OCI-LY7 (cell line): Measurements from ENCODE around the gene TAOK3. TPM values are rescaled to one million over a fixed set of nuclear protein-coding genes. Genes with fewer than 3 reads are reported as not detected.
A peak's percentile ranks its signal among the peaks of the same experiment; 100 is the strongest.

Experiments used
- BruUV-seq: library from RNA; stranded (reverse); fragments of 400-500 nt; replicated peaks from 2 replicates; lab custom pipeline; 2021; lab: Mats Ljungman, UMichigan
- CTCF ChIA-PET: fragments of 300-600 bp; sonication (Branson Sonifier 250); formaldehyde crosslinking; loops from one replicate; lab custom pipeline; 2022; ENCODE audit warnings: antibody characterized with exemption; ENCODE audit not compliant: unreplicated experiment; lab: Charles Lee
- POLR2A ChIA-PET: fragments of 300-600 bp; sonication (Branson Sonifier 250); formaldehyde crosslinking; loops from one replicate; lab custom pipeline; 2022; ENCODE audit warnings: antibody characterized with exemption; lab: Charles Lee
- DNase-seq: peaks from one replicate; pipeline ENCODE4 v3.0.0-alpha.2; 2015; ENCODE audit warnings: low spot score
- H2AFZ ChIP-seq: fragments of 200-600 bp; sonication (generic), shearing (Covaris generic); 2 replicates; pipeline ENCODE4 v1.6.1; 2014; ENCODE audit warnings: mild to moderate bottlenecking, antibody characterized with exemption, low read length, moderate library complexity
- H3K27ac ChIP-seq: fragments of 200-600 bp; sonication (generic); 2 replicates; pipeline ENCODE4 v1.5.1; 2014; ENCODE audit warnings: mixed run types, low read depth, mild to moderate bottlenecking, moderate library complexity, low read length, inconsistent platforms; ENCODE audit not compliant: poor library complexity, severe bottlenecking
- H3K36me3 ChIP-seq: fragments of 200-600 bp; sonication (generic); 2 replicates; pipeline ENCODE4 v1.6.1; 2014; ENCODE audit warnings: mild to moderate bottlenecking, antibody characterized with exemption, low read length, moderate library complexity, mixed read lengths; ENCODE audit not compliant: insufficient read depth
- H3K4me1 ChIP-seq: fragments of 200-600 bp; sonication (generic); 2 replicates; pipeline ENCODE4 v1.5.1; 2014; ENCODE audit warnings: mild to moderate bottlenecking, low read length; ENCODE audit not compliant: insufficient read depth, poor library complexity, severe bottlenecking
- H3K4me2 ChIP-seq: fragments of 200-600 bp; sonication (generic); 2 replicates; pipeline ENCODE4 v1.6.1; 2014; ENCODE audit warnings: mild to moderate bottlenecking, low read length
- H3K4me3 ChIP-seq: fragments of 200-600 bp; sonication (generic); 2 replicates; pipeline ENCODE4 v1.5.1; 2014; ENCODE audit warnings: mild to moderate bottlenecking, low read depth, low read length; ENCODE audit not compliant: poor library complexity, severe bottlenecking
- H3K79me2 ChIP-seq: fragments of 200-600 bp; sonication (generic); 2 replicates; pipeline ENCODE4 v1.6.1; 2016; ENCODE audit warnings: low read depth, mild to moderate bottlenecking, low read length, moderate library complexity, mixed read lengths; ENCODE audit not compliant: insufficient read depth
- H3K9me2 ChIP-seq: fragments of 200-600 bp; sonication (generic); 2 replicates; pipeline ENCODE4 v1.6.1; 2016; ENCODE audit warnings: mild to moderate bottlenecking, low read length, mixed read lengths; ENCODE audit not compliant: insufficient read depth
- H3K9me3 ChIP-seq: fragments of 200-600 bp; sonication (generic); 2 replicates; pipeline ENCODE4 v1.6.1; 2014; ENCODE audit warnings: mild to moderate bottlenecking, mixed run types, low read length, mixed read lengths
- H4K20me1 ChIP-seq: fragments of 200-600 bp; sonication (generic); 2 replicates; pipeline ENCODE4 v1.6.1; 2014; ENCODE audit warnings: mild to moderate bottlenecking, antibody characterized with exemption, low read length, moderate library complexity, mixed read lengths; ENCODE audit not compliant: insufficient read depth
- CTCF ChIP-seq: fragments of 200-600 bp; sonication (generic); conservative IDR thresholded peaks from 2 replicates; pipeline ENCODE4 v1.5.1; 2014; ENCODE audit warnings: mild to moderate bottlenecking, antibody characterized with exemption, low read length, moderate library complexity, mixed read lengths
- EZH2phosphoT487 ChIP-seq: fragments of 200-600 bp; sonication (generic); IDR thresholded peaks from 2 replicates; pipeline ENCODE4 v1.6.1; 2018; ENCODE audit warnings: low read depth, borderline replicate concordance, mild to moderate bottlenecking, mixed run types, antibody characterized with exemption, low read length, moderate library complexity, mixed read lengths
- intact Hi-C: fragments of 100-400 bp; cut with micrococcal nuclease; formaldehyde crosslinking; loops from one replicate; pipeline ENCODE4 v1.10.0; 2022; ENCODE audit not compliant: unreplicated experiment
- total RNA-seq, 2 experiments: library from RNA; depleted of rRNA in 1 of 2; stranded (reverse); fragments of >200 nt in 1 of 2; shearing (Covaris generic) in 1 of 2; gene quantifications; 2 replicates each; pipeline ENCODE4 v1.2.3, GENCODE V29; 2014 to 2022

Gene TAOK3
- total RNA-seq, 2 experiments from 2014 or later = 30.7 to 56.0 TPM

- H3K4me2 ChIP-seq = peak overlapping the region; percentile 48; the same call in 1 of the 2 replicates
- H2AFZ ChIP-seq = no peak overlapping the region
- BruUV-seq = no TSS peak
- no peaks in the 10 kb centered on the region for H4K20me1 ChIP-seq
- no peaks in the 10 kb centered on the region for H3K36me3 ChIP-seq
- no peaks in the 10 kb centered on the region for H3K9me2 ChIP-seq
- no peaks in the 10 kb centered on the region for H3K79me2 ChIP-seq
- CTCF ChIA-PET = no interaction called here
- DNase-seq = no peak
- no peak overlapping the region for H3K27ac ChIP-seq
- H3K4me3 ChIP-seq = no peak overlapping the region
- no peak for TF ChIP-seq EZH2phosphoT487
- no peak for TF ChIP-seq CTCF
- no peaks in the 10 kb centered on the region for H3K9me3 ChIP-seq
- POLR2A ChIA-PET = no interaction called here
- H3K4me1 ChIP-seq = no peaks in the 10 kb centered on the region
- intact Hi-C loops = no loop called here
Measured at GRCh38 chr12:118103201-118103600, 269.5 kb downstream of the TAOK3 start.

GRCh38 chr12:118102609-118103008 is 270.1 kb downstream of the TAOK3 start:
- POLR2A ChIA-PET = no interaction called here
- Histone ChIP-seq H3K4me1 (no peaks in the 10 kb centered on the region), H3K9me3 (no peaks in the 10 kb centered on the region), H3K36me3 (no peaks in the 10 kb centered on the region), H3K9me2 (no peaks in the 10 kb centered on the region), H3K4me3 (no peak overlapping the region), H4K20me1 (no peaks in the 10 kb centered on the region), H3K4me2 (no peak overlapping the region), H3K27ac (no peak overlapping the region), H3K79me2 (no peaks in the 10 kb centered on the region), H2AFZ (no peak overlapping the region)
- CTCF ChIA-PET = no interaction called here
- intact Hi-C loops = no loop called here
- no TSS peak for BruUV-seq
- TF ChIP-seq CTCF (no peak), EZH2phosphoT487 (no peak)
- no peak for DNase-seq

GRCh38 chr12:118102070-118102469 is 270.6 kb downstream of the TAOK3 start:
- DNase-seq = no peak
- BruUV-seq = no TSS peak
- Histone ChIP-seq H2AFZ (no peak overlapping the region), H4K20me1 (no peaks in the 10 kb centered on the region), H3K4me2 (no peak overlapping the region), H3K79me2 (no peaks in the 10 kb centered on the region), H3K36me3 (no peaks in the 10 kb centered on the region), H3K9me3 (no peaks in the 10 kb centered on the region), H3K4me3 (no peak overlapping the region), H3K27ac (no peak overlapping the region), H3K4me1 (no peaks in the 10 kb centered on the region), H3K9me2 (no peaks in the 10 kb centered on the region)
- POLR2A ChIA-PET = no interaction called here
- CTCF ChIA-PET = no interaction called here
- intact Hi-C loops = no loop called here
- TF ChIP-seq EZH2phosphoT487 (no peak), CTCF (no peak)
